Psoas muscle (tissue), 8 donors: ENCODE data around the gene CHMP1A. TPM values are rescaled to one million over a fixed set of nuclear protein-coding genes. Genes with fewer than 3 reads are reported as not detected.
"Not testable (repeated sequence)": the region's sequence is repeated elsewhere in the genome, so short reads cannot be mapped to it uniquely, and the experiment has no call there.

Experiments
- ATAC-seq, 4 donors: fragments of 200-7000 bp; cut with Tn5 transposase; one replicate each; pipeline ENCODE4 v1.9.1; 2020; ENCODE audit warnings: moderate library complexity in 3 of 4, mild to moderate bottlenecking in 2 of 4
- DNase-seq, 2 donors: peaks; one replicate each; pipeline ENCODE4 v3.0.0-alpha.2; 2020
- H3K27ac ChIP-seq: fragments of 200-600 bp; one replicate; pipeline ENCODE4 v1.8.0; 2022
- H3K27me3 ChIP-seq, 3 donors: fragments of 200-600 bp in 1 of 3; one replicate each; pipeline versions ENCODE4 v1.6.1 to v1.8.0; 2013 to 2022; ENCODE audit warnings: low read length in 2 of 3, mild to moderate bottlenecking in 2 of 3, moderate library complexity in 1 of 3; ENCODE audit not compliant: insufficient read depth in 3 of 3
- H3K36me3 ChIP-seq, 2 donors: fragments of 200-600 bp in 1 of 2; one replicate each; pipeline versions ENCODE4 v1.6.1 to v1.8.0; 2013 to 2022; ENCODE audit warnings: low read depth in 1 of 2, mild to moderate bottlenecking in 1 of 2, moderate library complexity in 1 of 2; ENCODE audit not compliant: insufficient read depth in 1 of 2
- H3K4me1 ChIP-seq: fragments of 200-600 bp; one replicate; pipeline ENCODE4 v1.8.0; 2022
- H3K4me3 ChIP-seq: fragments of 200-600 bp; one replicate; pipeline ENCODE4 v1.8.0; 2022; ENCODE audit warnings: mild to moderate bottlenecking
- H3K9me3 ChIP-seq: fragments of 200-600 bp; one replicate; pipeline ENCODE4 v1.8.0; 2022
- CTCF ChIP-seq: fragments of 200-600 bp; IDR thresholded peaks from one replicate; pipeline ENCODE4 v1.8.0; 2022; ENCODE audit warnings: antibody characterized with exemption
- WGBS, 3 donors: extraction: QIAGEN DNeasy Blood & Tissue Kit; methylation state at CpG; one replicate each; pipeline versions ENCODE4 v1.1.6 to v1.1.7; 2013; 5-methylcytosine and 5-hydroxymethylcytosine counted together
- intact Hi-C, 2 donors: fragments of 100-400 bp; cut with DNase I; formaldehyde crosslinking; loops; one replicate each; pipeline versions ENCODE4 v1.11.0 to v1.14.2; 2022
- polyA plus RNA-seq, 3 donors: library from polyadenylated mRNA; stranded (reverse); fragments of 200-250 nt; gene quantifications; one replicate each; pipeline ENCODE4 v1.2.3, GENCODE V29; 2013
- total RNA-seq, 4 donors: library from RNA; stranded (reverse); fragmentation: NEBNext Ultra II Directional in 2 of 4; extraction: Animal tissue kit (Norgen Biotek cat#: 25700) in 2 of 4; gene quantifications; one replicate each; pipeline versions ENCODE4 v1.2.1 to v1.2.4, GENCODE V29; 2021 to 2023
- donor health status: healthy with polysubstance abuse.
- donor health status: DM: no; HTN: no; CAD: no; lungs with moderate emphysema.
- donor health status: Bipolar disorder and iron deficiency.
- donor health status: healthy.
- donor health status: DM: yes; HTN: yes; CAD: no.
- donor health status: DM: no; HTN: no; CAD: no.
- donor health status: DM: no; HTN: no; CAD: no.
- donor health status: DM: yes; HTN: yes; CAD: no.

Gene CHMP1A
- total and polyA plus RNA-seq, 7 donors, result 42.2 to 91.9 (median 49.9) TPM

DNA sequence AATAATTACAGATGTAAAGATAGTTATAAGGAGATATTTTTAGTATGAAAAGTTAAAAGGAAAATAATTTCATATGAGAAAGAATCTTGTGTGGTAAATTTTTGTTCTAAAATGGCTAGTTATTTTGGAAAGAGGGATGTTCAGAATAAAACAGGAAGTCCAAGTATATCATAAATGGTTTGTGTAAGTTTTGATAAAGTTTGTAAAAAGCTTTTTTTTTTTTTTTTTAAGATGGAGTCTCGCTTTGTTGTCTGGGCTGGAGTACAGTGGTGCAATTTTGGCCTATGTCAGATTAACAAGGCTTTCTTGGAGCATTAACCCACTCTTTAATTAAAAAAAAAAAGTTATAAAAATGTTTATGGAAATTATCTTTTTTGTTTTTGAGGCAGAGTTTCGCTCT lies 20.8 kb upstream of the CHMP1A start:
- no peak overlapping the region for H3K27ac ChIP-seq
- intact Hi-C loops, result no loop called here
- no peaks in the 10 kb centered on the region for H3K4me1 ChIP-seq
- ATAC-seq (no peak), DNase-seq (no peak)
- no peaks in the 10 kb centered on the region for H3K27me3 ChIP-seq
- H3K4me3 ChIP-seq, result no peak overlapping the region
- no peak for TF ChIP-seq CTCF
- no peaks in the 10 kb centered on the region for H3K36me3 ChIP-seq
- 97 to 100% (median 98%) methylated on average over 2 of the region's 2 CpGs for WGBS, 3 donors
- H3K9me3 ChIP-seq, result no peaks in the 10 kb centered on the region

DNA sequence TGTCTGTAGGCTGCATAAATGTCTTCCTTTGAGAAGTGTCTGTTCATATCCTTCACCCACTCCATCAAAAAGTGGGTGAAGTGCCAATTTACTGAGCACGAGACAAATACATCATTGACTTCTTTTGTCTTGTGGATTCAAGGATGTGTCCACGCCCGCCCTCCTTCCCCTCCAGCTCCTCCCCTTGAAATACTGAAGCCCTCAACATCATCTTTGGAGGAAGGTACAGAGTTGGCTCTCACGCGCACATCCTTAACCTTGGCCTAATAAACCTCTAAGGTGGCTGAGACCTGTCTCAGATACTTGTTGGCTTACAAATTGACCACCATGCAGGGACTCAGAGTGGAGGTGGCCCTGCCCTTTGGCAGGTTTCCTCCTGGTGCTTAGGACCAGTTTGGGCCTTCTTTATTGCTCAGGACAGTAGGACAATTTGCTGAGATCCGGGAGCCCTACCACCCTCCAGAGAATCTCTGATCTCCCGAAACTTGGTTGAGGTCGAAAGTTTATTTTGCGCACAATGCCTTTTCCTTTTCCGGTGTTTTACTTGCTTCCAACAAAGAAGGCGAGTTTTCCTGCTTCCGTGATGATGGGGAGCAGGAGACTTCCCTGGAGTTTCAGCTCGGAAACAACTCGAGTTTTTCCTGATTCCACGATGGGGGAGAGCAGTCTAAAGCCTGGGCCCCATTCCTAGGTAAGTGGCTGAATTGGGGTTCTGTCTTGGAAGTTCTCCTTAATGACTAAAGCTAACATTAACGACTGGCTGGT lies 14.9 kb upstream of the CHMP1A start:
- no peak for DNase-seq
- no peak for TF ChIP-seq CTCF
- 76 to 81% (median 80%) methylated on average over 16 of the region's 16 CpGs for WGBS, 3 donors
- no peak for ATAC-seq
- H3K36me3 ChIP-seq, result no peaks in the 10 kb centered on the region
- no peaks in the 10 kb centered on the region for H3K4me1 ChIP-seq
- no peak overlapping the region for H3K27ac ChIP-seq
- H3K4me3 ChIP-seq, result no peak overlapping the region
- intact Hi-C loops, result no loop called here
- no peaks in the 10 kb centered on the region for H3K9me3 ChIP-seq
- H3K27me3 ChIP-seq, result no peaks in the 10 kb centered on the region

DNA sequence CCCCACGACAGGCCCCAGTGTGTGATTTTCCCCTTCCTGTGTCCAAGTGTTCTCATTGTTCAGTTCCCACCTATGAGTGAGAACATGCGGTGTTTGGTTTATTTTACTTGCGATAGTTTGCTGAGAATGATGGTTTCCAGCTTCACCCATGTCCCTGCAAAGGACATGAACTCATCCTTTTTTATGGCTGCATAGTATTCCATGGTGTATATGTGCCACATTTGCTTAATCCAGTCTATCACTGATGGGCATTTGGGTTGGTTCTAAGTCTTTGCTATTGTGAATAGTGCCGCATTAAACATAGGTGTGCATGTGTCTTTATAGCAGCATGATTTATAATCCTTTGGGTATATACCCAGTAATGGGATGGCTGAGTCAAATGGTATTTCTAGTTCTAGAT lies 14.1 kb upstream of the CHMP1A start:
- H3K27ac ChIP-seq, H3K27me3 ChIP-seq, H3K36me3 ChIP-seq, H3K4me3 ChIP-seq, DNase-seq, H3K4me1 ChIP-seq, H3K9me3 ChIP-seq, intact Hi-C loops, ATAC-seq: not testable (repeated sequence)
- WGBS, 3 donors, result 92 to 98% (median 94%) methylated on average over 4 of the region's 4 CpGs

DNA sequence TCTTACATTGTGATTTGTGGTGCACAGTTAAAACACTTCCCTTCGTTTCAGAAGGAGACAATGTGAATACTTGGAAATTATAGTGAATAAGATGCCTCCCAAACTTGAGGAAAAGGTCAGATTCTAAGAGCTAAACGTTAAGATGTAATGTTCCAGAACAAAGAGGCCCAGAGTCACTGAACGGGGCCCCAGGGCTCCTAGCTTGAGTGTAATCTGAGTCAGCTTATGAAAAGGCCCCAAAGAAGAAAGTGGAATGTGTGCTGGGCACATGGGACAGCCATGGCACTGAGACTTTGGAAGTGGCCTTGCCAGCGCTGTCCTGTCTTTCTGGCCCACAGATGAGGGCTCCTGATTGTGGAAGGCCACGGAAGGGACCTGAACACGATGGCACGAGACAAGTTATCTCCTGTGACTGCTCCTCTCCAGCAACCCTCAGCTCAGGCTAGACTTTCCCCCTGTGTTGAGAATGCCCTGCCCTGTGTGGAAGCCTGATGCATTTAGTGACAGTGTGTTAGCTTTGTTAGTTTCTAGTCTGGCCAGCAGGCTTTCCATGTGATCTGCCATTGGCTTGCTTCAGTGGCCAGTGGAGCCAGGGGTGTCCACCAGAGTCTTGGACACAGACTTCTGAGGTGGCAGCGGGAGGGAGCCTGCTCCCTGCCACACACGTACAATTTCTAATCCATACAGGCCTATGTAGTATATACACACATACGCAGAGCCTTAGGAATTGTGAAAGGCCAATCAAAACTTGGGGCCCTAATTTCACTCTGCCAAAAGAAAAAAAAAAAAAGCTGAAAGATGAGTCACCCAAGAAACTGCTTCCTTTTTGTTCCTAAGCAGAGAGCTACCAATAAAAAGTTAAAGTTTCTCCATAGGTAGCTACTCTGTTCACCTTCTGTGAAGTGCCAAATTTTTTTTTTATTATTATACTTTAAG lies 13.3 kb upstream of the CHMP1A start:
- Histone ChIP-seq H3K9me3 (no peaks in the 10 kb centered on the region), H3K36me3 (no peaks in the 10 kb centered on the region), H3K27me3 (no peaks in the 10 kb centered on the region), H3K27ac (no peak overlapping the region), H3K4me1 (no peaks in the 10 kb centered on the region), H3K4me3 (no peak overlapping the region)
- intact Hi-C loops, result no loop called here
- ATAC-seq (no peak), DNase-seq (no peak)
- WGBS, 3 donors, result 80 to 82% (median 80%) methylated on average over 10 of the region's 10 CpGs
- TF ChIP-seq CTCF, result no peak

- DNase-seq (no peak), ATAC-seq (no peak)
- H3K27me3 ChIP-seq, result no peaks in the 10 kb centered on the region
- H3K9me3 ChIP-seq, result no peaks in the 10 kb centered on the region
- 91 to 93% (median 92%) methylated on average over 11 to 13 of the region's 13 CpGs for WGBS, 3 donors
- TF ChIP-seq CTCF, result no peak
- no peaks in the 10 kb centered on the region for H3K36me3 ChIP-seq
- H3K4me3 ChIP-seq, result no peak overlapping the region
- no peaks in the 10 kb centered on the region for H3K4me1 ChIP-seq
- H3K27ac ChIP-seq, result no peak overlapping the region
- intact Hi-C loops, result no loop called here
Observed at GRCh38 chr16:89669755-89670154, 12.2 kb upstream of the CHMP1A start.
